OCI-LY1 (cell line): ENCODE data around the gene DPY19L1.
A peak's percentile ranks its signal among the peaks of the same experiment; 100 is the strongest.

Experiments
- H2AFZ ChIP-seq: fragments of 200-600 bp; sonication (generic), shearing (Covaris generic); 2 replicates; pipeline ENCODE4 v1.6.0; 2014; ENCODE audit warnings: antibody characterized with exemption, mild to moderate bottlenecking, low read length
- H3F3A ChIP-seq: fragments of 200-600 bp; sonication (generic), shearing (Covaris generic); 2 replicates; pipeline ENCODE4 v1.6.0; 2014; ENCODE audit warnings: mild to moderate bottlenecking, antibody characterized with exemption, low read length, moderate library complexity; ENCODE audit not compliant: insufficient read depth
- H3K27ac ChIP-seq: fragments of 200-600 bp; sonication (generic); 2 replicates; pipeline ENCODE4 v1.5.1; 2014; ENCODE audit warnings: low read length, mixed run types, mild to moderate bottlenecking, low read depth; ENCODE audit not compliant: poor library complexity, severe bottlenecking
- H3K27me3 ChIP-seq: fragments of 200-600 bp; sonication (generic); 2 replicates; pipeline ENCODE4 v1.6.0; 2014; ENCODE audit warnings: antibody characterized with exemption, mild to moderate bottlenecking, low read length, moderate library complexity; ENCODE audit not compliant: insufficient read depth
- H3K36me3 ChIP-seq: fragments of 200-600 bp; sonication (generic); 2 replicates; pipeline ENCODE4 v1.6.1; 2014; ENCODE audit warnings: mild to moderate bottlenecking, antibody characterized with exemption, low read length, moderate library complexity, mixed read lengths; ENCODE audit not compliant: insufficient read depth
- H3K4me1 ChIP-seq: fragments of 200-600 bp; sonication (generic); 2 replicates; pipeline ENCODE4 v1.5.1; 2014; ENCODE audit warnings: mild to moderate bottlenecking, low read length, moderate library complexity; ENCODE audit not compliant: insufficient read depth, severe bottlenecking
- H3K4me2 ChIP-seq: fragments of 200-600 bp; sonication (generic), shearing (Covaris generic); 2 replicates; pipeline ENCODE4 v1.6.1; 2014; ENCODE audit warnings: low read length
- H3K4me3 ChIP-seq: fragments of 200-600 bp; sonication (generic); 2 replicates; pipeline ENCODE4 v1.5.1; 2014; ENCODE audit warnings: low read length, low read depth, mild to moderate bottlenecking, mixed read lengths; ENCODE audit not compliant: poor library complexity, severe bottlenecking
- H3K79me2 ChIP-seq: fragments of 200-600 bp; shearing (Covaris generic); 2 replicates; pipeline ENCODE4 v1.6.1; 2016; ENCODE audit warnings: mixed run types, low read length, mixed read lengths; ENCODE audit not compliant: insufficient read depth
- H3K9ac ChIP-seq: fragments of 200-600 bp; sonication (generic), shearing (Covaris generic); 2 replicates; pipeline ENCODE4 v1.6.1; 2014; ENCODE audit warnings: mild to moderate bottlenecking, low read length, mixed read lengths
- H3K9me2 ChIP-seq: fragments of 200-600 bp; sonication (generic), shearing (Covaris generic); 2 replicates; pipeline ENCODE4 v1.6.1; 2014; ENCODE audit warnings: low read depth, mild to moderate bottlenecking, low read length, mixed read lengths
- H3K9me3 ChIP-seq: fragments of 200-600 bp; shearing (Covaris generic); 2 replicates; pipeline ENCODE4 v1.6.1; 2014; ENCODE audit warnings: low read length, mixed read lengths
- H4K20me1 ChIP-seq: fragments of 200-600 bp; sonication (generic), shearing (Covaris generic); 2 replicates; pipeline ENCODE4 v1.6.0; 2016; ENCODE audit warnings: mild to moderate bottlenecking, low read length; ENCODE audit not compliant: insufficient read depth
- EZH2 ChIP-seq: fragments of 200-600 bp; sonication (generic), shearing (Covaris generic); IDR thresholded peaks from 2 replicates; pipeline ENCODE4 v1.8.0; 2017; ENCODE audit warnings: borderline replicate concordance, mixed run types, mild to moderate bottlenecking, antibody characterized with exemption, low read length, moderate library complexity, mixed read lengths
- TF ChIP-seq, protein P1 (sequence below): fragments of 200-600 bp; sonication (generic), shearing (Covaris generic); IDR thresholded peaks from 2 replicates; pipeline ENCODE4 v1.5.1; 2017; ENCODE audit warnings: mild to moderate bottlenecking, antibody characterized with exemption, low read length, moderate library complexity, mixed read lengths

Gene DPY19L1

DNA sequence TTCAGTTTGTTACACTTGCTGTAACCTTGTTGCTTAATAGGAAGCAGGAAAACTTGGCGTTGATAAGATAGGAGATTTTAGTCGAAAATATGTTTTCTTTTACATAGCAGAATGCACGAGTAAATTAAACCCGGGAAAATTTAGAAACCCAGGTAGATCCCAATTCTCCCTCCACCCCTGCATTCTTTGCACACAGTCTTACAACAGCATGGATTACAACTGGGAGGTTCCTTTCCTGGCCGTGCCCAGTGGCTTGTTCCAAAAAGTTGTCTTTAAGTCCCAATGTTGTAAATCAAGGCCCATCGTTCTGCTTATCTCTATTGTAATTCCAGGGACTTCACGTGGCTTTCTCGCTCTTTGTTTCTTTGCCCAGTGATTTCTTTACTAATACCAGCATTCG lies 1.1 kb upstream of the DPY19L1 start:
- H3K9ac ChIP-seq, result peak overlapping the region; percentile 67
- no peak overlapping the region for H3K27ac ChIP-seq
- no peaks in the 10 kb centered on the region for H3K9me3 ChIP-seq
- TF ChIP-seq EZH2, result no peak
- TF ChIP-seq, protein P1, sequence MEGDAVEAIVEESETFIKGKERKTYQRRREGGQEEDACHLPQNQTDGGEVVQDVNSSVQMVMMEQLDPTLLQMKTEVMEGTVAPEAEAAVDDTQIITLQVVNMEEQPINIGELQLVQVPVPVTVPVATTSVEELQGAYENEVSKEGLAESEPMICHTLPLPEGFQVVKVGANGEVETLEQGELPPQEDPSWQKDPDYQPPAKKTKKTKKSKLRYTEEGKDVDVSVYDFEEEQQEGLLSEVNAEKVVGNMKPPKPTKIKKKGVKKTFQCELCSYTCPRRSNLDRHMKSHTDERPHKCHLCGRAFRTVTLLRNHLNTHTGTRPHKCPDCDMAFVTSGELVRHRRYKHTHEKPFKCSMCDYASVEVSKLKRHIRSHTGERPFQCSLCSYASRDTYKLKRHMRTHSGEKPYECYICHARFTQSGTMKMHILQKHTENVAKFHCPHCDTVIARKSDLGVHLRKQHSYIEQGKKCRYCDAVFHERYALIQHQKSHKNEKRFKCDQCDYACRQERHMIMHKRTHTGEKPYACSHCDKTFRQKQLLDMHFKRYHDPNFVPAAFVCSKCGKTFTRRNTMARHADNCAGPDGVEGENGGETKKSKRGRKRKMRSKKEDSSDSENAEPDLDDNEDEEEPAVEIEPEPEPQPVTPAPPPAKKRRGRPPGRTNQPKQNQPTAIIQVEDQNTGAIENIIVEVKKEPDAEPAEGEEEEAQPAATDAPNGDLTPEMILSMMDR, result no peak
- peaks cover 20% of the 10 kb centered on the region for H3K4me1 ChIP-seq
- H3K9me2 ChIP-seq, result no peaks in the 10 kb centered on the region
- no peaks in the 10 kb centered on the region for H4K20me1 ChIP-seq
- H3K4me2 ChIP-seq, result peak overlapping the region; percentile 72
- H2AFZ ChIP-seq, result no peak overlapping the region
- H3K27me3 ChIP-seq, result no peaks in the 10 kb centered on the region
- H3K4me3 ChIP-seq, result peak overlapping the region; percentile 67
- no peaks in the 10 kb centered on the region for H3K36me3 ChIP-seq
- no peaks in the 10 kb centered on the region for H3K79me2 ChIP-seq
- H3F3A ChIP-seq, result peaks cover 6% of the 10 kb centered on the region; the same call in 1 of the 2 replicates

DNA sequence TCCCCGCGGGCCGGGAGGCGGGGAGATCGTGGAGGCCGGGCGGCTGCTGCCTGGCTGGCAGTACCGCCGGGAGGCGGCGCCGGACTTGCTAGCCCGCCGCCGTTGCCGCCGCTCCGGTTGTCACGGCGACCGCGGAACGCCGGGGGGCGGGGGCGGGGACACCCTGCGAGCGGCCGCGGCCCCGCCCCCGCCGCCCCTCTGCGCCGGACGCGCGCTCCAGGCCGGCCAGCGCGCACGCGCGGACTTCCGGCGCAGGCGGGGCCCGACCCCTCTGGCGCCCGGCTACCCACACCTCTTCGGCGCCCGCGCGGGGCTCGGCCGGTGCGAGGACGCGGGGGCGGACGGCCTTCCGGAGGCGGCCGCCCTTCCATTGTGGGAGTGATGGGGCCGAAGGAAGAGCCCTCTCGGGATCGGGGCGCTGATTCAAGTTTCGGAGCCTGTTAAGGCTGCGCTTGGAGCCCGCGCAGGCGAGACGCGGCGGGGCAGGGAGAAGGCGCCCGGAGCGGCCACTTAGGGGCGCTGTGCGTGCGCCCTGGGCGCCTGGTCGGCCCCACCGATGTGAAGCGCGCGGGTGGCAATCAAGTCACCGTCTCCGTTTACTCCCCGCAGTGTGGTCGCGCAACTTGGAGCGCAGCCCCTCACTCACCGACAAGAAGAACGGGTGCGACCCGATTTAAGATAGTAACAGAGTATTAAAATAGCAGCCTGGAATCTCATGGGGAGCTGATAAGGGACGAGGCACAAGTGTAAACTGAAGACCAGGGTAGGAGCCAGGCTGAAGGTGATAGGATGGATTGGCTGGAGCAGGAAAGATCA lies 449 bp upstream of the DPY19L1 start:
- Histone ChIP-seq H3K79me2 (no peaks in the 10 kb centered on the region), H3K4me3 (peak overlapping the region; percentile 68), H3K4me1 (peaks cover 20% of the 10 kb centered on the region), H3K4me2 (peak overlapping the region; percentile 72), H3K27ac (no peak overlapping the region), H3K9me3 (no peaks in the 10 kb centered on the region), H3K36me3 (no peaks in the 10 kb centered on the region), H3F3A (peaks cover 6% of the 10 kb centered on the region; the same call in 1 of the 2 replicates), H2AFZ (no peak overlapping the region), H3K9me2 (no peaks in the 10 kb centered on the region), H3K9ac (peak overlapping the region; percentile 67), H4K20me1 (no peaks in the 10 kb centered on the region), H3K27me3 (no peaks in the 10 kb centered on the region)
- TF ChIP-seq, protein P1, result peak; percentile 98
- TF ChIP-seq EZH2, result no peak

DNA sequence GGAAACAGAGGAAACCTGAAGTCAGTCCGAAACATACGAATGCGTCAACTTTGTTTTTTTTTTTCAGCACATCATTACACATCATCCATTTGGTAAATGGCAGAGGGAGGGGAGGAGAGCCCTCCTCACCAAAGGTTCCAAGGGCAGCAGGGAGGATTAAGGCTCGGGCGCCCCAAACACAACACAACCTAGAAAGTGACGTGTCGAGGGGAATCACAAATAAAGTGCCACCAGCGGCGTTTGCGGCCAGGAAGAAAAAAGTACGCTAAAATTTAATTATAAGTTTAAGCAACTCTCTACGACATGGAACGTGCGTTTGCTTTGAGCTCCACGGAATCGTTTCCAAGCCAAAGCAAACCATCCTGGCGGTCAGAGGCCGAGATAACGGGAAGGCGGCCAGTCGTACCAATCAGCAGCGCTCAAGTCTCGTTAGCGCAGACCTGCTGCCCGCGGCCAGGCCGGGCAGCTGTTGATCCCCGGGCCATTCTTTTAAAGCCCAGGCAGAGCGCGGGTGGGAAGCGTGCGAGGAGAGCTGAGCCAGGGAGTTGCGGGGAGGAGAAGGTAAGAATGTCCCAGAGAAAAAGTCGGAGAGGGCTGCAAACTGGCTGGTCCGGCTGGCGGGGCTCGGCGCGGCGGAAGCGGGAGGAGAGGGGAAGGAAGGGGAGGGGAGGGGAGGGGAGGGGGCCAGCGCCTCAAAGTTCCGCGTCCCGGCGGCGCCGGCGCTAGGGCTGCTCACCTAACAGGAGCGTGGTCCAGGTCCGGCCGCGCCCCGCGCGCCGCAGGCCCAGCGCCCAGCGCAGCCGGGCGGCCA lies 719 bp downstream of the DPY19L1 start:
- Histone ChIP-seq H3K9ac (peak overlapping the region; percentile 58), H3F3A (peaks cover 6% of the 10 kb centered on the region; the same call in 1 of the 2 replicates), H3K36me3 (no peaks in the 10 kb centered on the region), H2AFZ (no peak overlapping the region; the same call in 1 of the 2 replicates), H3K4me3 (peak overlapping the region; percentile 68), H3K9me2 (no peaks in the 10 kb centered on the region), H3K4me1 (peaks cover 20% of the 10 kb centered on the region), H3K9me3 (no peaks in the 10 kb centered on the region), H3K27me3 (no peaks in the 10 kb centered on the region; the same call in 1 of the 2 replicates), H3K4me2 (peak overlapping the region; percentile 83), H4K20me1 (no peaks in the 10 kb centered on the region), H3K27ac (no peak overlapping the region), H3K79me2 (no peaks in the 10 kb centered on the region)
- no peak for TF ChIP-seq EZH2
- TF ChIP-seq, protein P1, result no peak
